ENCODE results near the gene WDR33.
"Not testable (repeated sequence)": the region's sequence is repeated elsewhere in the genome, so short reads cannot be mapped to it uniquely, and the experiment has no call there.

WDR33 gene

GRCh38 chr2:127810156-127810618 lies 784 bp downstream of the WDR33 start:
- H3K9ac ChIP-seq (ENCODE audit: low read length) = peak overlapping the region; percentile 90
- H3K79me2 ChIP-seq (ENCODE audit: low read length) = peaks cover 62% of the 10 kb centered on the region
- no peaks in the 10 kb centered on the region for H3K9me3 ChIP-seq (ENCODE audit: insufficient read depth, low read length)
- no peaks in the 10 kb centered on the region for H3K27me3 ChIP-seq (ENCODE audit: low read depth, low read length)
- H4K20me1 ChIP-seq (ENCODE audit: insufficient read depth, low read length) = peaks cover 47% of the 10 kb centered on the region
- TF ChIP-seq EZH2phosphoT487 (IDR thresholded peaks at IDR 0.05; ENCODE audit: low read depth) = no peak
- no peak for TF ChIP-seq CTCF (IDR thresholded peaks at IDR 0.05; ENCODE audit: low read depth, low read length)
- H3K36me3 ChIP-seq (replicated peaks; ENCODE audit: low read depth, low read length) = peaks cover 2% of the 10 kb centered on the region
- peak overlapping the region; percentile 68 for H3K27ac ChIP-seq (ENCODE audit: low read length)
- peak overlapping the region; percentile 92 for H3K4me3 ChIP-seq (ENCODE audit: low read length)
- peak overlapping the region; percentile 25 for H2AFZ ChIP-seq (ENCODE audit: low read depth, low read length)
- H3K4me2 ChIP-seq (ENCODE audit: low read length) = peak overlapping the region; percentile 72
- H3K4me1 ChIP-seq (ENCODE audit: low read length) = peaks cover 15% of the 10 kb centered on the region

GRCh38 chr2:127807678-127808353 lies 3.2 kb downstream of the WDR33 start:
- Histone ChIP-seq H3K36me3 (replicated peaks; ENCODE audit: low read depth, low read length) (peaks cover 8% of the 10 kb centered on the region), H3K4me2 (ENCODE audit: low read length) (no peak overlapping the region), H3K4me3 (ENCODE audit: low read length) (no peak overlapping the region), H4K20me1 (ENCODE audit: insufficient read depth, low read length) (peaks cover 69% of the 10 kb centered on the region), H3K9ac (ENCODE audit: low read length) (no peak overlapping the region), H3K4me1 (ENCODE audit: low read length) (peaks cover 15% of the 10 kb centered on the region), H3K27ac (ENCODE audit: low read length) (no peak overlapping the region), H3K27me3 (ENCODE audit: low read depth, low read length) (no peaks in the 10 kb centered on the region), H3K79me2 (ENCODE audit: low read length) (peaks cover 85% of the 10 kb centered on the region), H2AFZ (ENCODE audit: low read depth, low read length) (no peak overlapping the region), H3K9me3 (ENCODE audit: insufficient read depth, low read length) (no peaks in the 10 kb centered on the region)
- TF ChIP-seq EZH2phosphoT487 (IDR thresholded peaks at IDR 0.05; ENCODE audit: low read depth) (no peak), CTCF (IDR thresholded peaks at IDR 0.05; ENCODE audit: low read depth, low read length) (no peak)

GRCh38 chr2:127806860-127807259 lies 4.1 kb downstream of the WDR33 start:
- peaks cover 15% of the 10 kb centered on the region for H3K4me1 ChIP-seq (ENCODE audit: low read length)
- H2AFZ ChIP-seq (ENCODE audit: low read depth, low read length); H3K4me3 ChIP-seq (ENCODE audit: low read length); H3K27ac ChIP-seq (ENCODE audit: low read length); H3K9me3 ChIP-seq (ENCODE audit: insufficient read depth, low read length); H3K27me3 ChIP-seq (ENCODE audit: low read depth, low read length); H3K9ac ChIP-seq (ENCODE audit: low read length); H3K4me2 ChIP-seq (ENCODE audit: low read length): not testable (repeated sequence)
- peaks cover 79% of the 10 kb centered on the region for H4K20me1 ChIP-seq (ENCODE audit: insufficient read depth, low read length)
- peaks cover 11% of the 10 kb centered on the region for H3K36me3 ChIP-seq (replicated peaks; ENCODE audit: low read depth, low read length)
- H3K79me2 ChIP-seq (ENCODE audit: low read length) = peaks cover 95% of the 10 kb centered on the region

- no peak overlapping the region for H3K4me2 ChIP-seq (ENCODE audit: low read length)
- no peak overlapping the region for H3K27ac ChIP-seq (ENCODE audit: low read length)
- H3K9ac ChIP-seq (ENCODE audit: low read length) = no peak overlapping the region
Observed at GRCh38 chr2:127805491-127805890, 5.5 kb downstream of the WDR33 start.

More at GRCh38 chr2:127805491-127805890, 5.5 kb downstream of the WDR33 start:
- Histone ChIP-seq H3K4me3 (ENCODE audit: low read length) (no peak overlapping the region), H4K20me1 (ENCODE audit: insufficient read depth, low read length) (peaks cover 92% of the 10 kb centered on the region), H3K9me3 (ENCODE audit: insufficient read depth, low read length) (no peaks in the 10 kb centered on the region), H3K4me1 (ENCODE audit: low read length) (peaks cover 11% of the 10 kb centered on the region), H3K79me2 (ENCODE audit: low read length) (peaks cover 100% of the 10 kb centered on the region), H3K27me3 (ENCODE audit: low read depth, low read length) (no peaks in the 10 kb centered on the region), H2AFZ (ENCODE audit: low read depth, low read length) (no peak overlapping the region), H3K36me3 (replicated peaks; ENCODE audit: low read depth, low read length) (peaks cover 18% of the 10 kb centered on the region)
- no peak for TF ChIP-seq CTCF (IDR thresholded peaks at IDR 0.05; ENCODE audit: low read depth, low read length)
- TF ChIP-seq EZH2phosphoT487 (IDR thresholded peaks at IDR 0.05; ENCODE audit: low read depth) = no peak

All from OCI-LY3 (cell line).